Ammon's horn (tissue), 1 donor: ENCODE measurements around the gene PTPRN2.

Experiments
- DNase-seq: peaks from one replicate; pipeline ENCODE4 v3.0.0-alpha.2; 2016; ENCODE audit warnings: low spot score

The PTPRN2 gene

GRCh38 chr7:157866336-157866924 is 721.2 kb downstream of the PTPRN2 start:
- DNase-seq: no peak

GRCh38 chr7:157865351-157866165 is 722.1 kb downstream of the PTPRN2 start:
- DNase-seq: no peak

DNA sequence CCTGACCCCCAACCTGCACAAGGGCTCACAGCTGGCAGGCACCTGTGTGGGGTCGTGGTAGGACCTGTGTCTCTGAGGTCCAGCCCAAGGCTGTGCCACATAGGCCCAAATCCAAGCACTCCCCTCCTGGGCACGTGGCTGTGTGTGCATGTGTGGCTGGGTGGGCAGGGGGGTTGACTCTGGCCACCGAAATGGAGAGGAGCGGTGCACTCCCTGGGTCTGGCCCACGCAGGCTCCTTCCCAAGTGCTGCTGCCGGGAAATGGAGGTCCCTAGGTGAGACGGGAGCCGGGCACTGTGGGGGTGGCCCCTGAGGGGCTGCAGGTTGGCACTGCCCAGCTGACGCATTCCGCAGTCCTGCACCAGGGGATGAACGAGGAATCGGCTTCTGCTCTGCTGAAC is 722.7 kb downstream of the PTPRN2 start:
- no peak for DNase-seq

DNA sequence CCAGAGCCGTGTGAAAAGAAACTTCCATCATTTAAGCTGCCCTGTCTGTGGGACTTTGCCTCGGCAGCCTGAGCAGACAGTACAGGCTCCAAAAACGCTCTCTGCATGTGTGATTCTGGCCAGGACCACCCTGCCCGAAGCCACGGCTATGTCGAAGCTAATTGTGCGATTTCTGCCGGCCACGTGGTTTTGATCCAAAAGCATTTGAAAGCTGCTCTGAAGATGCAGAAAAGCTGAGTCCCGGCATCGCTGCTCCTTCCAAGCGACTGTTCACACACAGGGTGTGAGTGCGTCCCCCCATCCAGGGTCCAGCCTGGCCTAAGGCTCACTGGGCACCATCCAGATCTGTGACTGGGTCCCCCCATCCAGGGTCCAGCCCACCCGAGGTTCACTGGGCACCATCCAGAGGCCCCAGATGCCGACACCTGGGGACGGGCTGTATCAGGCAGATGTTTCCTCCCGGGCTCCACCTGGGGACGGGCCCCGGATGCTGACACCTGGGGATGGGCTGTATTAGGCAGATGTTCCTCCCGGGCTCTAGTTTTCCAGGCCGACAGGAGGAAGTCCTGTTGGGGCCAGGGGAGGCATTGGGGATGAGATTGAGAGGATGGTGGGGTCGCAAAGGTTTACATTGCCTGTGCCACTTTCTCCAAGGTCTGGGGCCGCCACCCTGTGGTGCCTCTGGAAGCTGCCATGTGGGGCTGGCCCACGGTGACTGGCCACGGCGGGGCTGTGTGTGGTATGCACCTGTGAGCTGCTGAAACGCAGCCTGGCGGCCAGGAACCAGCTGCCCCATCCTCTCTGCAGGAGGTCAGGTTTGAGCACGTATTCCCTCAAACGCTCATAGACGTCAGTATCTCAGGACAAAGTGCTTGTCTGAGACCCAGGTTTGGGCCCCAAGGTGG is 723.5 kb downstream of the PTPRN2 start:
- no peak for DNase-seq

DNA sequence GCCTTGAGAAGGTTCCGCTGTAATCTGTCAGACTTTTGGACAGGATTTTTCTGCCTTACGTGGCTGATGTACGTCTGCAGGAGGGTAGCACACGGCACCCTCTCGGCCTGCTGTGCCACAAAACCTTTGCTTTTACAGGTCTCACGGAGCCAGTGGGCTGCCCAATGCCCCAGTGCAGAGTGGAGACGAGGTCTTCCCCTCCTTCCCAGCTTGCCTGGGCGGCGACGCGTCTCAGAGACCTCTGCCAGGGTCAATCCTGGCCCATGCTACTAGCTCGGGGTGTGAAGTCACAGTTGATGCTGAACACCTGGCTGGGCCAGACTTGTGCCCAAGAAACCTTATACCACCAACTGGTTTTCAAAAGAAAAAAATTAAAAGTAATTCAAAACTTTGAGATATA is 724.4 kb downstream of the PTPRN2 start:
- no peak for DNase-seq

GRCh38 chr7:157862731-157863130 is 724.9 kb downstream of the PTPRN2 start:
- DNase-seq: no peak

DNA sequence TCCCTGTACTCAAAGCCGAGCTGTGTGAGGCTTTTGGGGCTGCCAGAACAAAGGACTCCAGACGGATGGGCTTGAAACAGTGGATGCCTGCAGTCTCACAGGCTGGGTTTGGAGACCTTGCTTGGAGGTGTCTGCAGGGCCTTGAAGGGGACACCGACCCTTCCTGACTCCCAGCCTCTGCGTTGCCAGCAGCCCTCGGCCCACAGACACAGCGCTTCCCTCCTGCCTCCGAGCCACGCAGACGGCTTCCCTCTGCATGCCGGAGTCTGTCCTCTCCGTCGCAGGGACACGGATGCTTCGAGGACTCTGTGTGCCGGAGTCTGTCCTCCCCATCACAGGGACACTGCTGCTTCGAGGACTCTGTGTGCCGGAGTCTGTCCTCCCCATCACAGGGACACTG is 726.1 kb downstream of the PTPRN2 start:
- no peak for DNase-seq

- DNase-seq: no peak
Measured at GRCh38 chr7:157861031-157861491, 726.6 kb downstream of the PTPRN2 start.

DNA sequence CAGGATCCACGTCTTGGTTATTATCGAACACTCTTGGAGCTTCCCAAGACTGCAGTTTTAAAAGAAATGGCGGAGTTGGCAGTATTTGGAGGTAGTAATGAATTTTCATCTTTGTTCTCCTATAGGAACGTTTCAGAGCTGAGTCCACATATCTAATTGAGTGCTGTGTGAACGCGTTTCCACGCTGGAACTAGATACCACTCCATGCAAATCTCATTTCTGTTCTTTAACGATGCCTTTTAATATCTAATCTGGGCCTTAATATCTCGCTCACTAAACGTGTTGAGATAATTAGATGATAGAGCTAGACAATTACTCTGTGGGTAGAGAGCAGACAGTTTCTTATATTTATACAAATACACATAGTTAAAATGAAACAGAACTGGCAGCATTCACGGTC is 727.2 kb downstream of the PTPRN2 start:
- DNase-seq: no peak

DNA sequence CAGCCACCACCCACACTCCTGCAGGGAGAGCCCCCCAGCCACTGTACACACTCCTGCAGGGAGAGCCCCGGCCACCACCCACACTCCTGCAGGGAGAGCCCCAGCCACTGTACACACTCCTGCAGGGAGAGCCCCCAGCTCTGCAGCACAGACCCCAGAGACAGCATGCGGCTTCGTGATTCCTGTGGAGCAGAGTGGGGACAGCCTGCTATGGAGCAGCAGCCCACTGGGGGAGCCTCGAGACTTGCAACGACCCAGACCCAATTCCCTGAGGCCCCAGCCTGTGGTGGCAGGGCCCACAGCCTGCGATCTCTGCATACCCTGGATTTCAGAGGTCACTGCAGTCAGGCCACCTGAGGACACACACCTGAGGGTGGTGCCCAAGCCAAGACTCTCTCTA is 727.7 kb downstream of the PTPRN2 start:
- DNase-seq: no peak

DNA sequence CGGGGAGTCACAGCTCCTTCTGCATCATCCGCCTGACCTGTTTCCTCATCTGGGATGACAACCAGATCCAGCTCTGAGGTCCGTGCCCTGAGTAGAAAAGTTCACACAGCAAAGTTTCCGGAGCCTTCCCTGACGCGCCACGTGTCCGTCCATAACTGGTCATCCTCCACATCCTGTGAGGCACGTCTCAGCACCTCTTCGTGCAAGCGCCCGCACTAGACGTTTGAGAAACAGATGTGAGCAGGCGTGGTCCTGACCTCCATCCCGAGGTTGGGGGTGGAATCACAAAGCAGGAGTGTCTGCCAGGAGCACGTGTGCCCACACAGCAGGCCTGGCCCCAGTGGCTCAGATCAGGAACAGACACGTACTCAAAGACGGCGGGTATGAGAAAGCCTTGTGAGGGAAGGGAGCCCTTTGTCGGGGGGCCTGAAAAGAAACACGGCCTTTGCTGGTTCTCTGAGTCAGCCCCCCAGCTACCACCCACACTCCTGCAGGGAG is 730.0 kb downstream of the PTPRN2 start:
- DNase-seq: no peak

- no peak for DNase-seq
Measured at GRCh38 chr7:157856873-157857577, 730.6 kb downstream of the PTPRN2 start.

DNA sequence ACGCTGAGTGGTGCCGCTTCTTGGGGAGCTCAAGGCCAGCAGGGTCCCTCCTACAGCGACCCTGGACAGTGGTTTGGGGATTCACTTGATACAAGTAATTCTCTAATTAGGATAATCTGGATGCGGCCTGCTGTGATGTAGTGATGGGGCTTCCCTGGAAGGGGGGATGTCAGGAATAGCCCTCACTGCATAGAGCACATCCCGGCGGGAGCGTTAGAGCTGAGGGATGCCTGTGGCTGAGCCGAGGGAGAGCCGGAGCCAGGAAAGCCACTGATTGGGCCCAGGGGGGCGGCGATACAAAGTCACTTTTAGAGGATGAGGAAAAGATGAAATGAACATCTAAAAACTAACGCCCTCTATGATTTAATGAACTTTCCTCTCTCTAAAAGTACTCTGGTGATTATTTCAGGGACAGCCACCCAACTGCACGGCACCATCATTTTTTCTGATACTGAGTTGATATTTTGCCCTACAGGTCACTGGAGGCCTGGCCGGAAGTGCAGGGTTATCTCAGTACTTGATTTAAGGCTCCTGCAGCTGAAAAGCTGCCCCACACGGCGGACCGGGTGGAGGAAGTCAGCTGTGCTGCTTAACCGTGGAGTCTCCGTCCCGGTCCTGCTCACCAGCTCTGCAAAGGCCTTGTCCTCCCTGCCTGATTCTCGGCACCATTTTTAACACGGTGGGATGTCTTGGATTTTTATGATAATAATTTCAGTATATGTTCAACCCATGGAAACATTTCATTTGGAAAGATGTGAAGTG is 732.0 kb downstream of the PTPRN2 start:
- no peak for DNase-seq

DNA sequence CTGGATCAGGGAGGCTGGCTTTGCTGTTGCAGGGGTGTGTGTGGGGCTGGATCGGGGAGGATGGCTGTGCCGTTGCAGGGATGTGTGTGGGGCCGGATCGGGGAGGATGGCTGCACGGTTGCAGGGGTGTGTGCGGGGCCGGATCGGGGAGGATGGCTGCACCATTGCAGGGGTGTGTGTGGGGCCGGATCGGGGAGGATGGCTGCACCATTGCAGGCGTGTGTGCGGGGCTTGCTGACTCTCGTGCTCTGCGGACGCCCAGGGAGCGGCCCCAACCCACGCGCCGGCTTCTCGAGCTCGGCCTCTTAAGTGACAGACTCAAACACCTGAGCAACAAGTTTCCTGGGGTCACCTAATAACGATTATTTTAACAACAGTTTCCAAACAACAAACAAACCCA is 732.6 kb downstream of the PTPRN2 start:
- no peak for DNase-seq

DNA sequence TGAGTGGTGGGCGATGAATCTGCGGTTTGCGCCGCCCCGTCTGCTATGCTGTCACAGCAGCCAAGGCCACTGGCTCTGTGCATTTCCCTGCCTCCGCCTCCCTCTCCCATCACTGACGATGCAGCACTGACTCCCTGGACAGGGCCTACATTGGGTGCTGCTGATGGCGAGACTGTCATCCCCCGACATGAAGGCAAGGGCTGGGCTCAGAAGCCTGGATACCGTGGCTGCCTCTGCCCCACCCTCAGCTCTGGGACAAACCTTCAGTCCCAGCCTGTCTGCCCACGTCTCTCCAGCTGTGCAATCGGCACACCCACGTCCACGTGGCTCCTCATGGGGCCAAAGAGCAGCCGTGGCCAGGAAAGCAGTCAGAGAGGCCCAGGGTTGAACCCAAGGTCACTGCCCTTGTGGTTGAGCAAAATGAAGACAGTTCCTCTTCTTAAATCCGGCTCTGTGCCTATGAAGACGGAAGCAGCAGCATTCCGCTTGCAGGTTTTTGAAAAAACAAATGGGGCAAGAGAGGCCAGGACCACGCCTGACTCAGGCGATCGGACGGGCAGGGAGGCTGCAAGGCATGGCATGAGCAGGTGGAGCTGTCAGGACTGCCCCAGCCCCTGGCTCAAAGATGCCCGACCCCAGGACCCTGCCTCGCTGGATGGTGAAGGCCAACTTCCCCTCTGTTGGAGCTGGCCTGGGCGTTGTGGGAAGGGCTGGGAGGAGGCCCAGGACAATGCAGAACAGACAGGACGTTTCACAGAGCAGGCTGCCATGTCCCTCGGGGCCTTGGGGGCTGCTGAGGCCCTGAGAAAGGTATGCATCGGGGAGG is 733.3 kb downstream of the PTPRN2 start:
- peak; percentile 62 for DNase-seq

GRCh38 chr7:157853789-157854065 is 733.9 kb downstream of the PTPRN2 start:
- DNase-seq: no peak

DNA sequence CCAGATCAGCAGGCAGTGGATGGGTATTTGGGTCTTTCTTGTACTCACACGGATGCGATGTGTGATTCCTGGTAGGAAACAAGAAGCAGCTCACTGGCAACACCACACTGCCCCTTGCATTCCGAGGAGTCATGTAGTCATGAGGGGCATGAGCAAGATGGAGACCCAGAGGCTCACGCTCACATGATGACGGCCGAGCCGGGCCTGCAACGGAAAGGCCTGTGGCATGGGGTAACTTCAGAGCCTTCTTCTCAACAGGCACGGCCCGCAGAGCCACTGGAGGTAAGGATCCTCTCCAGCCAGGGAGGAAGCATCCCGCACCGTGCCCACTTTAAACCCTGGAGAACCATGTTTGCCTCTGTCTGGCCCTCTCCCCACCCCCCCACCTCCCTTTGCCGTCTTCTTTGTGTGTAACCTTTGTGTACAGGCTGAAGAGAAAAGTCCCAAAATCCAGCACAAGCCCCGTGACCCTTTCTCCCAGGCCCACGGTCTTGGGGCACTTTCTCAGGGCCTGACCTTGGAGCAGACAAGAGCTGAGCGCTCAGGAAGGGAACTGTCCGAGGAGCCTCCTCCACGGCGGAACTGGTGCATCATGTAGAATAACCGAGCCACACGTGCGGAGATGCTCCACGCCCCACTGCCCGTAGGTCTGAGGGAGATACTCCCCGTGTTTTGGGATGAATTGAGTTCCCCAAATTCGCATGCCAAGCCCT is 734.4 kb downstream of the PTPRN2 start:
- no peak for DNase-seq

DNA sequence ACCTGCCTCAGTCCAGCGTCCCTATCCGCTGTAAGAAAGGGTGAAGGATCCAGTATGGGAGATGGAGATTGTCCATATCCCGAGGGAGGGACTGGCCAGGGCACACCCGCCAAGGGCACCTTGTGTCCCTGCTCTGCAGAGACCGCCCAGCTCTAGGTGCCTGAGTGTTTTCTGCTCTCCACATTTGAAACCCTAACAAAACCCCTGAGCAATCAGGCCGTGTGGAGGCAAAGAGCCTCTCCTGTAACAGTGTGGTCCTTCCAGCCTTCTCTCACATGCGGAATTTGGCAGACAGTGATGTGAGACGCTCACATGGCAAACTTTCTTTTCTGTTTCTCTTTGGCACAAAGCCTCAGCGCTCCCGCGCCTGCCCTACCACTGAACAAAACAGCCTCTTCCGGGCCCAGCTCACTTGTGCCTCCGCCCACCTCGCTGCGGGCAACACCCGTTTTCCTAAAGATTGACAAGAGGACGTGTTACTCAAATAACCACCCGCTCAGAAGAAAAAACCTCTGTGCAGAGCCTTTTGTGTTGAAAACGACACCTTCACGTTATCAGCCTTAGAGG is 736.0 kb downstream of the PTPRN2 start:
- peak; percentile 67 for DNase-seq
